Left lung (tissue), 10 donors: ENCODE results near the gene TCF12. TPM values are rescaled to one million over a fixed set of nuclear protein-coding genes. Genes with fewer than 3 reads are reported as not detected.
A peak's percentile ranks its signal among the peaks of the same experiment; 100 is the strongest.

Experiments used
- ATAC-seq: fragments of 200-7000 bp; cut with Tn5 transposase; one replicate; pipeline ENCODE4 v1.9.1; 2020; ENCODE audit warnings: moderate library complexity
- DNase-seq, 4 donors: peaks; one replicate each; pipeline ENCODE4 v3.0.0-alpha.2; 2013 to 2020
- H3K27ac ChIP-seq, 2 donors: fragments of 200-600 bp; sonication (generic) in 1 of 2; one replicate each; pipeline versions ENCODE4 v1.5.0 to v1.8.0; 2020 to 2021
- H3K27me3 ChIP-seq, 2 donors: fragments of 200-600 bp; sonication (generic) in 1 of 2; one replicate each; pipeline versions ENCODE4 v1.5.0 to v1.8.0; 2020 to 2021
- H3K36me3 ChIP-seq, 2 donors: fragments of 200-600 bp; sonication (generic) in 1 of 2; one replicate each; pipeline versions ENCODE4 v1.5.0 to v1.8.0; 2020 to 2021
- H3K4me1 ChIP-seq, 2 donors: fragments of 200-600 bp; one replicate each; pipeline ENCODE4 v1.8.0; 2021
- H3K4me3 ChIP-seq, 2 donors: fragments of 200-600 bp; sonication (generic) in 1 of 2; one replicate each; pipeline versions ENCODE4 v1.5.0 to v1.8.0; 2020 to 2021; ENCODE audit warnings: mild to moderate bottlenecking in 1 of 2
- H3K9me3 ChIP-seq, 2 donors: fragments of 200-600 bp; sonication (generic) in 1 of 2; one replicate each; pipeline versions ENCODE4 v1.5.0 to v1.8.0; 2020 to 2021
- intact Hi-C, 2 donors: fragments of 100-400 bp; cut with DNase I; formaldehyde crosslinking; loops; one replicate each; pipeline versions ENCODE4 v1.11.2 to v1.14.2; 2022
- polyA plus RNA-seq, 6 donors: library from polyadenylated mRNA; unstranded; fragments of 120-200 nt; gene quantifications; one replicate each; pipeline ENCODE4 v1.2.1, GENCODE V29; 2013; ENCODE audit not compliant: insufficient read length in 6 of 6
- total RNA-seq, 2 donors: library from RNA; stranded (reverse); fragmentation: NEBNext Ultra II Directional; extraction: Animal tissue kit (Norgen Biotek cat#: 25700); gene quantifications; one replicate each; pipeline ENCODE4 v1.2.1, GENCODE V29; 2021
- TF ChIP-seq, protein P1 (sequence below), 2 donors: fragments of 200-600 bp; sonication (generic) in 1 of 2; IDR thresholded peaks; one replicate each; pipeline versions ENCODE4 v1.5.0 to v1.8.0; 2021; ENCODE audit warnings: antibody characterized with exemption in 2 of 2
- donor health status: DM: no; HTN: yes; CAD: no.
- donor health status: DM: no; HTN: no; CAD: no.

Gene TCF12
- total and polyA plus RNA-seq, 8 donors = 106 to 148 (median 130) TPM

DNA sequence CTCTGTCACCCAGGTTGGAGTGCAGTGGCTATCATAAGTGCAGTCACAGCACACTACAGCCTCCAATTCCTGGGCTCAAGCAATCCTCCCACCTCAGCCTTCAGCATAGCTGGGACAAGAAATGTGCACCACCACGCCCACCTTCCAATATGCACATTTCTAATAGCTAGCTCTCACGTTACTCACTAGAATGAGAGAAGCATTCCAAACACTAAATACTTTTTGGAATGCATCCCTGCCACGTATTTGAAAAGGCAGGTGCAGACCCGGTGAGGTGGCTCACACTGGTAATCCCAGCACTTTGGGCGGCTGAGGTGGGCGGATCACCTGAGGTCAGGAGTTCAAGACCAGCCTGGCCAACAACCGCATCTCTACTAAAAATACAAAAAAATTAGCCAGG, 7.6 kb upstream of the TCF12 start:
- Histone ChIP-seq H3K4me1 (no peaks in the 10 kb centered on the region), H3K9me3 (no peaks in the 10 kb centered on the region), H3K4me3 (no peak overlapping the region), H3K36me3 (no peaks in the 10 kb centered on the region), H3K27ac (no peak overlapping the region), H3K27me3 (no peaks in the 10 kb centered on the region)
- intact Hi-C loops = no loop called here
- TF ChIP-seq, protein P1, sequence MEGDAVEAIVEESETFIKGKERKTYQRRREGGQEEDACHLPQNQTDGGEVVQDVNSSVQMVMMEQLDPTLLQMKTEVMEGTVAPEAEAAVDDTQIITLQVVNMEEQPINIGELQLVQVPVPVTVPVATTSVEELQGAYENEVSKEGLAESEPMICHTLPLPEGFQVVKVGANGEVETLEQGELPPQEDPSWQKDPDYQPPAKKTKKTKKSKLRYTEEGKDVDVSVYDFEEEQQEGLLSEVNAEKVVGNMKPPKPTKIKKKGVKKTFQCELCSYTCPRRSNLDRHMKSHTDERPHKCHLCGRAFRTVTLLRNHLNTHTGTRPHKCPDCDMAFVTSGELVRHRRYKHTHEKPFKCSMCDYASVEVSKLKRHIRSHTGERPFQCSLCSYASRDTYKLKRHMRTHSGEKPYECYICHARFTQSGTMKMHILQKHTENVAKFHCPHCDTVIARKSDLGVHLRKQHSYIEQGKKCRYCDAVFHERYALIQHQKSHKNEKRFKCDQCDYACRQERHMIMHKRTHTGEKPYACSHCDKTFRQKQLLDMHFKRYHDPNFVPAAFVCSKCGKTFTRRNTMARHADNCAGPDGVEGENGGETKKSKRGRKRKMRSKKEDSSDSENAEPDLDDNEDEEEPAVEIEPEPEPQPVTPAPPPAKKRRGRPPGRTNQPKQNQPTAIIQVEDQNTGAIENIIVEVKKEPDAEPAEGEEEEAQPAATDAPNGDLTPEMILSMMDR (IDR thresholded peaks at IDR 0.05) = no peak
- DNase-seq (peak in 1 of 4 donors; percentile 17), ATAC-seq (no peak)

DNA sequence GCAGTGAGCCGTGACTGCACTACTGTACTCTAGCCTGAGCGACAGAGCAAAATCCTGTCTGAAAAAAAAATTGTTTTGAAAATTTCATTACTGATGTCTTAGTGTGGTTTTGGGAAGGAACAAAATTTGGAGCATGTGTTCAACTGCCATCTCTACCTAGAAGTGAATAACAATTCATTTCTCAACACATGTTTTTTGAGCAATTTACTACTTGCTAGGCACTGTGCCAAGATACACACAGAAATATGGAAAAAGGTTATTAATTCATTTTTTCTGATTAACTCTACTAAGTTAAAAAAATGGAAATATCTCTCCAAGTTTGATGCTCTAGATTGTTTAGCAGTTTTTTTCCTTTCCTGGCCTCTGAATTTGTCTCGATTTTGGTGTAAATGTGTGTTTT, 5.2 kb upstream of the TCF12 start:
- no peak for ATAC-seq
- Histone ChIP-seq H3K9me3 (no peaks in the 10 kb centered on the region), H3K4me1 (peaks cover 10 to 13% of the 10 kb centered on the region in 2 donors), H3K27ac (no peak overlapping the region), H3K27me3 (no peaks in the 10 kb centered on the region), H3K36me3 (no peaks in the 10 kb centered on the region), H3K4me3 (no peak overlapping the region)
- intact Hi-C loops = no loop called here
- no peak for DNase-seq
- TF ChIP-seq, protein P1 (IDR thresholded peaks at IDR 0.05) = no peak

DNA sequence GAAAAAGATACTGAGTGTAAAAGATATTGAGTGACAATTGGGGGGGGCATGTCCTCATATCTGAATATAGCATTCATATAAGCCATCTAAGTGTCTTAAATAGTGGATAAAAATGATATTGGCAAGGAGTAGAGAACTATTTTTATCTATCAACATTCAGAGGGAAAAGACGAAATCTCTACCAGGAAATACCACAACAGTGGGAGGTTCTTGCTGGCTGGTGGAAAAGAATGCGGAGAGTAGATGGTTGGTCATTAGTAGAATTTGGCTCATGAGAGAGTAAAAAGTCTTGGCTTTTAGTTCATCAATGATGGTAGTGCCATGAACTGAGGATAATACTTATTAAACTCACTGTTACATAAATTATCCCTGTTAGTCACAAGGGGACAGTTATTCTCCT, 4.8 kb upstream of the TCF12 start:
- TF ChIP-seq, protein P1 (IDR thresholded peaks at IDR 0.05) = no peak
- H3K4me3 ChIP-seq = no peak overlapping the region
- no peak for DNase-seq
- no peaks in the 10 kb centered on the region for H3K9me3 ChIP-seq
- no peak for ATAC-seq
- no peaks in the 10 kb centered on the region for H3K36me3 ChIP-seq
- H3K27me3 ChIP-seq = no peaks in the 10 kb centered on the region
- no peak overlapping the region for H3K27ac ChIP-seq
- intact Hi-C loops = no loop called here
- peaks cover 10 to 13% of the 10 kb centered on the region in 2 donors for H3K4me1 ChIP-seq

DNA sequence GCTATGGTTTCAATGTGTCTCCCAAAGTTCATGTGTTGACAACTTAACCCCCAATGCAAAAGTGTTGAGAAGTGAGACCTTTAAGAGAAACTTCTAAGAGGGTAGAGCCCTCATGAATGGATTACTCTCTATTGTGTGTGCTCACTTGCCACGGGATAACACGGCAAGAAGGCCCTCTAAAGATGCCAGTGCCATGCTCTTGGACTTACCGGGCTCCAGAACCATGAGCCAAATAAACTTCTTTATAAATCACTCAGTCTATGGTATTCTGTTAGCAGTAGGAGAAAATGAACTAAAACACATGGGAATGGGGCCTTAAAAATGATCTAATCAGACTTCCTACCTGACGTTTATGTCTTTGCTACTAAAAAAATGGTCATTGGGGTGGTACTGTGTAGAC, 2.6 kb upstream of the TCF12 start:
- Histone ChIP-seq H3K9me3 (no peaks in the 10 kb centered on the region), H3K4me1 (peaks cover 10 to 22% of the 10 kb centered on the region in 2 donors), H3K27ac (no peak overlapping the region), H3K36me3 (no peaks in the 10 kb centered on the region), H3K4me3 (no peak overlapping the region), H3K27me3 (no peaks in the 10 kb centered on the region)
- DNase-seq (no peak), ATAC-seq (no peak)
- TF ChIP-seq, protein P1 (IDR thresholded peaks at IDR 0.05) = no peak
- intact Hi-C loops = no loop called here

DNA sequence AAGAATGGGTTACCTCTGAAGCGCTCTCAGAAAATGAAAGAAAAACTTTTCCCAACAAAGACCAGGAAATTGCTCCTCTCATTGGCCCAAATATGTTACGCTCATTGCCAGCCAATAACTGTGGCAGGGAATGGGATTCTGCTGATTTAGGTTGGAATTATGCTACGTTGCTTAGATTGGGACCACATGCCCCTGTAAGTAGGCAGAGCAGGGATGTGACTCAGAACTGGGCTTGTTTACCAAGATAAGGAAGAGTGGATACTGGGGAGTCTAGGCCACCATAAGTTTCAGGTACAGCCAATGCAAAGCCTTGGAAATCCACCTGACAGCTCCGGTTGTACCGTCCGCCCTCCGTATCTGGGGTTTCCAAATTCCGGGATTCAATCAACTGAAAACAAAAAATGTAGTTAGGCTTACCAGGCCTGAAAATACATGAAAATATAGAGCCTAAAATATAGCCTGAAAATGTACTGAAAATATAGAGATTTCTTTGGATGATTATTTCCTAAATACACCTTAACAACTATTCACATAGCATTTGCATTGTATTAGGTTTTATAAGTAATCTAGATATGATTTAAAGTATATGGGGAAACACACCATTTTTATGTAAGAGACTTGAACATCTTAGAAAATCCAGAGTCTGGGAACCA, 1.5 kb upstream of the TCF12 start:
- no peaks in the 10 kb centered on the region for H3K9me3 ChIP-seq
- H3K27me3 ChIP-seq = no peaks in the 10 kb centered on the region
- intact Hi-C loops = no loop called here
- ATAC-seq (no peak), DNase-seq (no peak)
- H3K4me3 ChIP-seq = peak overlapping the region in 1 of 2 donors; percentile 78
- TF ChIP-seq, protein P1 (IDR thresholded peaks at IDR 0.05) = no peak
- peak overlapping the region; percentile 94 to 96 for H3K27ac ChIP-seq
- H3K36me3 ChIP-seq = peaks cover 0 to 6% of the 10 kb centered on the region in 2 donors
- peaks cover 10 to 33% of the 10 kb centered on the region in 2 donors for H3K4me1 ChIP-seq
